HepG2 (cell line): ENCODE data around the gene ALDH18A1. TPM values are rescaled to one million over a fixed set of nuclear protein-coding genes. Genes with fewer than 3 reads are reported as not detected.

Source experiments
- AGO1 ChIP-seq: fragments of 200-400 bp; formaldehyde crosslinking; IDR thresholded peaks from 2 replicates; pipeline ENCODE4 v1.6.1; 2017; ENCODE audit warnings: mild to moderate bottlenecking, low read depth, low read length, moderate library complexity; ENCODE audit not compliant: poor library complexity, severe bottlenecking
- AKAP8 ChIP-seq: sonication (generic); formaldehyde crosslinking; IDR thresholded peaks from 2 replicates; pipeline ENCODE4 v1.5.1; 2020; ENCODE audit warnings: mild to moderate bottlenecking, missing genetic modification reagents
- HES4 ChIP-seq: sonication (generic); formaldehyde crosslinking; IDR thresholded peaks from 2 replicates; pipeline ENCODE4 v1.9.0; 2021; ENCODE audit warnings: mild to moderate bottlenecking, missing genetic modification reagents, borderline replicate concordance
- NFIC ChIP-seq: IDR thresholded peaks from 2 replicates; pipeline ENCODE4 v1.6.1; 2012; ENCODE audit warnings: mild to moderate bottlenecking, low read length, inconsistent platforms
- NR2C2 ChIP-seq: sonication (generic); formaldehyde crosslinking; IDR thresholded peaks from 2 replicates; pipeline ENCODE4 v1.4.0; 2020; ENCODE audit warnings: missing genetic modification reagents, mild to moderate bottlenecking, moderate library complexity, borderline replicate concordance
- POLR2A ChIP-seq, 2 experiments: IDR thresholded peaks; 2 replicates each; pipeline ENCODE4 v1.6.1; 2011; ENCODE audit warnings: low read depth in 2 of 2, low read length in 2 of 2, mild to moderate bottlenecking in 1 of 2, moderate library complexity in 1 of 2; ENCODE audit not compliant: insufficient read depth in 1 of 2
- POLR2G ChIP-seq: fragments of 200-400 bp; formaldehyde crosslinking; IDR thresholded peaks from 2 replicates; pipeline ENCODE4 v1.6.1; 2018; ENCODE audit warnings: mild to moderate bottlenecking, low read depth, low read length, moderate library complexity
- REL ChIP-seq: sonication (generic); formaldehyde crosslinking; conservative IDR thresholded peaks from 2 replicates; pipeline ENCODE4 v1.8.0; 2022; ENCODE audit warnings: mild to moderate bottlenecking, missing genetic modification reagents, moderate library complexity
- REPIN1 ChIP-seq: sonication (generic); formaldehyde crosslinking; IDR thresholded peaks from 2 replicates; pipeline ENCODE4 v1.8.0; 2022; ENCODE audit warnings: missing genetic modification reagents, low read depth, mild to moderate bottlenecking, borderline replicate concordance
- RXRB ChIP-seq: IDR thresholded peaks from 2 replicates; pipeline ENCODE4 v1.6.1; 2016; ENCODE audit warnings: borderline replicate concordance, missing genetic modification reagents, missing compliant biosample characterization
- SP1 ChIP-seq, 2 experiments: fragments of 450-650 bp in 1 of 2; sonication (generic) in 1 of 2; formaldehyde crosslinking in 1 of 2; IDR thresholded peaks; 2 replicates each; pipeline versions ENCODE4 v1.4.0 to v1.6.1; 2016 to 2020; ENCODE audit warnings: missing genetic modification reagents in 1 of 2
- SP5 ChIP-seq: IDR thresholded peaks from 2 replicates; pipeline ENCODE4 v1.6.1; 2016; ENCODE audit warnings: low read depth, borderline replicate concordance
- TBX2 ChIP-seq: sonication (generic); formaldehyde crosslinking; IDR thresholded peaks from 2 replicates; pipeline ENCODE4 v1.5.0; 2020; ENCODE audit warnings: missing genetic modification reagents, mild to moderate bottlenecking, borderline replicate concordance
- ZNF136 ChIP-seq: sonication (generic); formaldehyde crosslinking; IDR thresholded peaks from 2 replicates; pipeline ENCODE4 v1.8.1; 2022; ENCODE audit warnings: low read depth, mild to moderate bottlenecking, moderate library complexity, missing genetic modification reagents
- ZNF282 ChIP-seq: fragments of 450-650 bp; IDR thresholded peaks from 2 replicates; pipeline ENCODE4 v1.6.1; 2018; ENCODE audit not compliant: partially characterized antibody
- ZSCAN22 ChIP-seq: sonication (generic); formaldehyde crosslinking; IDR thresholded peaks from 2 replicates; pipeline ENCODE4 v1.4.0; 2020; ENCODE audit warnings: mild to moderate bottlenecking, missing genetic modification reagents
- ZSCAN25 ChIP-seq: sonication (generic); formaldehyde crosslinking; IDR thresholded peaks from 2 replicates; pipeline ENCODE4 v1.8.0; 2022; ENCODE audit warnings: mild to moderate bottlenecking, missing genetic modification reagents
- polyA plus RNA-seq, 8 experiments: library from polyadenylated mRNA; depleted of rRNA in 3 of 8; stranded (reverse) in 7 of 8; unstranded in 1 of 8; fragments of >200 nt; fragmentation: Illumina TruSeq in 4 of 8; extraction: Trizol in 4 of 8; gene quantifications; 2 replicates each; pipeline versions ENCODE4 v1.2.1 to v1.2.3, GENCODE V29; 2011 to 2016; ENCODE audit warnings: low read depth in 4 of 8, missing spikeins in 1 of 8, mixed read lengths in 1 of 8; ENCODE audit not compliant: insufficient read depth in 1 of 8
- total RNA-seq, 5 experiments: library from RNA; depleted of rRNA; stranded (reverse); fragments of >200 nt; fragmentation: Illumina TruSeq; extraction: Trizol; gene quantifications; 2 replicates each; pipeline ENCODE4 v1.2.3, GENCODE V29; 2016; ENCODE audit warnings: low read depth in 1 of 5
- TF ChIP-seq, protein P1 (sequence below): sonication (generic); formaldehyde crosslinking; conservative IDR thresholded peaks from 2 replicates; pipeline ENCODE4 v1.5.0; 2020; ENCODE audit warnings: missing genetic modification reagents
- TF ChIP-seq, protein P2 (sequence below): sonication (generic); formaldehyde crosslinking; IDR thresholded peaks from 2 replicates; pipeline ENCODE4 v1.9.0; 2021; ENCODE audit warnings: missing genetic modification reagents, mild to moderate bottlenecking, borderline replicate concordance
- TF ChIP-seq, protein P3 (sequence below): sonication (generic); formaldehyde crosslinking; IDR thresholded peaks from 2 replicates; pipeline ENCODE4 v1.8.1; 2022; ENCODE audit warnings: mild to moderate bottlenecking, missing genetic modification reagents
- TF ChIP-seq, protein P4 (sequence below): sonication (generic); formaldehyde crosslinking; IDR thresholded peaks from 2 replicates; pipeline ENCODE4 v1.4.0; 2020; ENCODE audit warnings: missing genetic modification reagents, low read depth, mild to moderate bottlenecking, borderline replicate concordance
- TF ChIP-seq, protein P5 (sequence below): sonication (generic); formaldehyde crosslinking; IDR thresholded peaks from 2 replicates; pipeline ENCODE4 v1.4.0; 2020; ENCODE audit warnings: low read depth, mild to moderate bottlenecking, missing genetic modification reagents

ALDH18A1 gene
- total and polyA plus RNA-seq, 2 of the 13 experiments (the other 11 are each of a cell fraction or from before 2014, with no cell fraction given), result 180 to 263 TPM

DNA sequence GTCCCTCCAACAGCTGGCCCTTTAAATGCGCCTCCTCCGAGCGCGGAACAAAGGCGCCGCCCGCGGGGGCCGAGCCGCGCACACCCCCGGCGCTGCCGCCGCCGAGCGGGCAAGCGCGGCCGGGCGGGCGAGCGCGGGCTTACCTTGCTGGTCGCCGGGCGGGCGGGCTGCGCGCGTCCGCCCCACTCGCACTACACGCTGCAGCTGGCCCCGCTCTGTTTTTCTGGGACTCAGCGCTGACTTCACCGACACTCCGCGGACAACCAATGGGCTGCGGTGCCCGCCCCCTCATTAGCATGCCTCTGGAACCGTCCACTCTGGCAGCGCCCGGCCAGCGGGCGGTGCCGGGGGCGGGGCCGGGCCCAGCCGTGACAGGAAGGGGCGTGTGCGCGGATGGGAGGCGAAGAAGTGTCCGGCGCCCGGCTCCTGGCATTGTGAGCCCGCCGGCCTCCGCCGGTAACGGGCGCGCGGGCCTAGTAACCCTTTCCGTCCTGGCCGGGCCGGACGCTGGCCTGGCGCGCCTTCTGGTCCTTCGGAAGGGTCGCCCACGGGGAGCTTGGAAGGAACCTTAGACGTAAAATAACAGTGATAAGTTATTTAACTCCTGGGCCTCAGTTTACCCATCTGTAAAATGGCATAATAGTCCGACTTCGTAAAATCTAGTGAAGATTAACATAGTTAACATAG is 95.2 kb downstream of the ALDH18A1 start, which contains the start of gene SORBS1 (continued):
- TF ChIP-seq TBX2 (CRISPR knock-in tag) (peak; percentile 74; the same call in 1 of the 2 replicates), REL (CRISPR knock-in tag) (0 out of 2 replicates have a peak, but pooled peaks have one; percentile 45), NR2C2 (CRISPR knock-in tag) (no peak), RXRB (CRISPR knock-in tag) (peak; percentile 12; the same call in 1 of the 2 replicates), SP5 (CRISPR knock-in tag) (peak; percentile 66; the same call in 1 of the 2 replicates), ZSCAN25 (CRISPR knock-in tag) (0 out of 2 replicates have a peak, but pooled peaks have one; percentile 32), AGO1 (no peak), HES4 (no peak), AKAP8 (CRISPR knock-in tag) (no peak), POLR2G (peak; percentile 72), NFIC (no peak), POLR2A (IDR thresholded peaks at IDR 0.05; ENCODE audit: insufficient read depth in 1 of 2, low read depth in 2 of 2, low read length in 2 of 2) (peak; percentile 69 to 84), SP1 (IDR thresholded peaks at IDR 0.05) (no peak), SP1 (CRISPR knock-in tag; IDR thresholded peaks at IDR 0.05) (peak; percentile 81), ZNF282 (no peak), REPIN1 (peak; percentile 61; the same call in 1 of the 2 replicates), ZNF136 (CRISPR knock-in tag) (0 out of 2 replicates have a peak, but pooled peaks have one; percentile 68), ZSCAN22 (CRISPR knock-in tag) (no peak)
- TF ChIP-seq, protein P1, sequence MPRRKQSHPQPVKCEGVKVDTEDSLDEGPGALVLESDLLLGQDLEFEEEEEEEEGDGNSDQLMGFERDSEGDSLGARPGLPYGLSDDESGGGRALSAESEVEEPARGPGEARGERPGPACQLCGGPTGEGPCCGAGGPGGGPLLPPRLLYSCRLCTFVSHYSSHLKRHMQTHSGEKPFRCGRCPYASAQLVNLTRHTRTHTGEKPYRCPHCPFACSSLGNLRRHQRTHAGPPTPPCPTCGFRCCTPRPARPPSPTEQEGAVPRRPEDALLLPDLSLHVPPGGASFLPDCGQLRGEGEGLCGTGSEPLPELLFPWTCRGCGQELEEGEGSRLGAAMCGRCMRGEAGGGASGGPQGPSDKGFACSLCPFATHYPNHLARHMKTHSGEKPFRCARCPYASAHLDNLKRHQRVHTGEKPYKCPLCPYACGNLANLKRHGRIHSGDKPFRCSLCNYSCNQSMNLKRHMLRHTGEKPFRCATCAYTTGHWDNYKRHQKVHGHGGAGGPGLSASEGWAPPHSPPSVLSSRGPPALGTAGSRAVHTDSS (CRISPR knock-in tag), result no peak
- TF ChIP-seq, protein P2, sequence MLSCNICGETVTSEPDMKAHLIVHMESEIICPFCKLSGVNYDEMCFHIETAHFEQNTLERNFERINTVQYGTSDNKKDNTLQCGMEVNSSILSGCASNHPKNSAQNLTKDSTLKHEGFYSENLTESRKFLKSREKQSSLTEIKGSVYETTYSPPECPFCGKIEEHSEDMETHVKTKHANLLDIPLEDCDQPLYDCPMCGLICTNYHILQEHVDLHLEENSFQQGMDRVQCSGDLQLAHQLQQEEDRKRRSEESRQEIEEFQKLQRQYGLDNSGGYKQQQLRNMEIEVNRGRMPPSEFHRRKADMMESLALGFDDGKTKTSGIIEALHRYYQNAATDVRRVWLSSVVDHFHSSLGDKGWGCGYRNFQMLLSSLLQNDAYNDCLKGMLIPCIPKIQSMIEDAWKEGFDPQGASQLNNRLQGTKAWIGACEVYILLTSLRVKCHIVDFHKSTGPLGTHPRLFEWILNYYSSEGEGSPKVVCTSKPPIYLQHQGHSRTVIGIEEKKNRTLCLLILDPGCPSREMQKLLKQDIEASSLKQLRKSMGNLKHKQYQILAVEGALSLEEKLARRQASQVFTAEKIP (CRISPR knock-in tag), result no peak
- TF ChIP-seq, protein P3, sequence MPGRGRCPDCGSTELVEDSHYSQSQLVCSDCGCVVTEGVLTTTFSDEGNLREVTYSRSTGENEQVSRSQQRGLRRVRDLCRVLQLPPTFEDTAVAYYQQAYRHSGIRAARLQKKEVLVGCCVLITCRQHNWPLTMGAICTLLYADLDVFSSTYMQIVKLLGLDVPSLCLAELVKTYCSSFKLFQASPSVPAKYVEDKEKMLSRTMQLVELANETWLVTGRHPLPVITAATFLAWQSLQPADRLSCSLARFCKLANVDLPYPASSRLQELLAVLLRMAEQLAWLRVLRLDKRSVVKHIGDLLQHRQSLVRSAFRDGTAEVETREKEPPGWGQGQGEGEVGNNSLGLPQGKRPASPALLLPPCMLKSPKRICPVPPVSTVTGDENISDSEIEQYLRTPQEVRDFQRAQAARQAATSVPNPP (CRISPR knock-in tag), result peak; percentile 83; the same call in 1 of the 2 replicates
- TF ChIP-seq, protein P4, sequence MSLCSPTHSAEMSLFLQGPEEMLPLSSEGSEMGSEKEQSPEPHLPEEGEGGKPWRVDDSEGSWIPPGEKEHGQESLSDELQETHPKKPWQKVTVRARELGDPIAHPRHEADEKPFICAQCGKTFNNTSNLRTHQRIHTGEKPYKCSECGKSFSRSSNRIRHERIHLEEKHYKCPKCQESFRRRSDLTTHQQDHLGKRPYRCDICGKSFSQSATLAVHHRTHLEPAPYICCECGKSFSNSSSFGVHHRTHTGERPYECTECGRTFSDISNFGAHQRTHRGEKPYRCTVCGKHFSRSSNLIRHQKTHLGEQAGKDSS (CRISPR knock-in tag), result 0 out of 2 replicates have a peak, but pooled peaks have one; percentile 29
- TF ChIP-seq, protein P5, sequence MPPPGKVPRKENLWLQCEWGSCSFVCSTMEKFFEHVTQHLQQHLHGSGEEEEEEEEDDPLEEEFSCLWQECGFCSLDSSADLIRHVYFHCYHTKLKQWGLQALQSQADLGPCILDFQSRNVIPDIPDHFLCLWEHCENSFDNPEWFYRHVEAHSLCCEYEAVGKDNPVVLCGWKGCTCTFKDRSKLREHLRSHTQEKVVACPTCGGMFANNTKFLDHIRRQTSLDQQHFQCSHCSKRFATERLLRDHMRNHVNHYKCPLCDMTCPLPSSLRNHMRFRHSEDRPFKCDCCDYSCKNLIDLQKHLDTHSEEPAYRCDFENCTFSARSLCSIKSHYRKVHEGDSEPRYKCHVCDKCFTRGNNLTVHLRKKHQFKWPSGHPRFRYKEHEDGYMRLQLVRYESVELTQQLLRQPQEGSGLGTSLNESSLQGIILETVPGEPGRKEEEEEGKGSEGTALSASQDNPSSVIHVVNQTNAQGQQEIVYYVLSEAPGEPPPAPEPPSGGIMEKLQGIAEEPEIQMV, result 0 out of 2 replicates have a peak, but pooled peaks have one; percentile 58
